ENCODE results near the gene MGAT4B. TPM values are rescaled to one million over a fixed set of nuclear protein-coding genes. Genes with fewer than 3 reads are reported as not detected.

Gene MGAT4B
- total RNA-seq, 4 donors from 2014 or later, result 83.6 to 108 (median 102) TPM

- no peaks in the 10 kb centered on the region for H3K9me3 ChIP-seq
- intact Hi-C loops (cut with DNase I), result no loop called here
- no peaks in the 10 kb centered on the region for H3K27me3 ChIP-seq
- WGBS, 2 donors, result 66 to 84% methylated on average over 12 of the region's 13 CpGs
- TF ChIP-seq CTCF (IDR thresholded peaks at IDR 0.05) (no peak), POLR2A (IDR thresholded peaks at IDR 0.05) (no peak)
- peak overlapping the region in 1 of 3 donors; percentile 72 for H3K27ac ChIP-seq
- peaks cover 55 to 68% of the 10 kb centered on the region in 2 donors for H3K4me1 ChIP-seq
- peak in 1 of 2 donors; percentile 40 for DNase-seq
- peaks cover 77 to 87% of the 10 kb centered on the region in 2 donors for H3K36me3 ChIP-seq
- H3K4me3 ChIP-seq (replicated peaks in 1 of 3), result no peak overlapping the region
These were observed 19.1 kb upstream of the MGAT4B start for GRCh38 chr5:179825655-179826182.

GRCh38 chr5:179824745-179825112 is 18.1 kb upstream of the MGAT4B start:
- WGBS, 2 donors, result 86 to 87% methylated on average over 3 of the region's 3 CpGs
- no peak overlapping the region for H3K4me3 ChIP-seq (replicated peaks in 1 of 3)
- H3K9me3 ChIP-seq, result no peaks in the 10 kb centered on the region
- peaks cover 67 to 79% of the 10 kb centered on the region in 2 donors for H3K36me3 ChIP-seq
- peaks cover 62 to 73% of the 10 kb centered on the region in 2 donors for H3K4me1 ChIP-seq
- no peak for DNase-seq
- H3K27me3 ChIP-seq, result no peaks in the 10 kb centered on the region
- peak overlapping the region in 1 of 3 donors; percentile 72 for H3K27ac ChIP-seq
- intact Hi-C loops (cut with DNase I), result no loop called here
- TF ChIP-seq POLR2A (IDR thresholded peaks at IDR 0.05), result no peak
- no peak for TF ChIP-seq CTCF (IDR thresholded peaks at IDR 0.05)

GRCh38 chr5:179823937-179824744 is 17.5 kb upstream of the MGAT4B start:
- WGBS, 2 donors, result 89 to 91% methylated on average over 10 to 20 of the region's 22 CpGs
- peak overlapping the region in 2 of 3 donors; percentile 17 to 72 for H3K27ac ChIP-seq
- DNase-seq, result no peak
- H3K4me1 ChIP-seq, result peaks cover 66 to 73% of the 10 kb centered on the region in 2 donors
- intact Hi-C loops (cut with DNase I), result no loop called here
- TF ChIP-seq CTCF (IDR thresholded peaks at IDR 0.05) (no peak), POLR2A (IDR thresholded peaks at IDR 0.05) (no peak)
- peak overlapping the region in 1 of 3 donors; percentile 7 for H3K4me3 ChIP-seq (replicated peaks in 1 of 3)
- no peaks in the 10 kb centered on the region for H3K9me3 ChIP-seq
- H3K27me3 ChIP-seq, result no peaks in the 10 kb centered on the region
- peaks cover 64 to 76% of the 10 kb centered on the region in 2 donors for H3K36me3 ChIP-seq

- whole genome bisulfite sequencing, 2 donors, result 31 to 51% methylated on average over 5 to 6 of the region's 8 CpGs
- H3K27ac ChIP-seq, result peak overlapping the region; percentile 45 to 100 (median 99)
- DNase-seq, result peak in 1 of 2 donors; percentile 62
- TF ChIP-seq CTCF (IDR thresholded peaks at IDR 0.05) (no peak), POLR2A (IDR thresholded peaks at IDR 0.05) (no peak)
- peak overlapping the region; percentile 46 to 100 (median 99) for H3K4me3 ChIP-seq (replicated peaks in 1 of 3)
- H3K36me3 ChIP-seq, result peaks cover 50 to 61% of the 10 kb centered on the region in 2 donors
- intact Hi-C loops (cut with DNase I), result no loop called here
- no peaks in the 10 kb centered on the region for H3K9me3 ChIP-seq
- no peaks in the 10 kb centered on the region for H3K27me3 ChIP-seq
- H3K4me1 ChIP-seq, result peaks cover 63 to 69% of the 10 kb centered on the region in 2 donors
These were observed 15.9 kb upstream of the MGAT4B start for GRCh38 chr5:179822444-179822990.

GRCh38 chr5:179822059-179822432 is 15.4 kb upstream of the MGAT4B start:
- peaks cover 45 to 56% of the 10 kb centered on the region in 2 donors for H3K36me3 ChIP-seq
- peak overlapping the region; percentile 46 to 100 (median 99) for H3K4me3 ChIP-seq (replicated peaks in 1 of 3)

More at GRCh38 chr5:179822059-179822432, 15.4 kb upstream of the MGAT4B start:
- Histone ChIP-seq H3K27ac (peak overlapping the region; percentile 45 to 100 (median 99)), H3K27me3 (no peaks in the 10 kb centered on the region), H3K4me1 (peaks cover 63 to 69% of the 10 kb centered on the region in 2 donors), H3K9me3 (no peaks in the 10 kb centered on the region)
- TF ChIP-seq POLR2A (IDR thresholded peaks at IDR 0.05), result no peak
- TF ChIP-seq CTCF (IDR thresholded peaks at IDR 0.05), result no peak
- WGBS, 2 donors, result 45 to 57% methylated on average over 3 of the region's 3 CpGs
- DNase-seq, result no peak
- intact Hi-C loops (cut with DNase I), result no loop called here
